ENCODE data around the gene SLC26A11. TPM values are rescaled to one million over a fixed set of nuclear protein-coding genes. Genes with fewer than 3 reads are reported as not detected.

The SLC26A11 gene
- total and polyA plus RNA-seq, 2 of the 13 experiments (the other 11 are each of a cell fraction or from before 2014, with no cell fraction given), result 8.7 to 13.2 TPM

DNA sequence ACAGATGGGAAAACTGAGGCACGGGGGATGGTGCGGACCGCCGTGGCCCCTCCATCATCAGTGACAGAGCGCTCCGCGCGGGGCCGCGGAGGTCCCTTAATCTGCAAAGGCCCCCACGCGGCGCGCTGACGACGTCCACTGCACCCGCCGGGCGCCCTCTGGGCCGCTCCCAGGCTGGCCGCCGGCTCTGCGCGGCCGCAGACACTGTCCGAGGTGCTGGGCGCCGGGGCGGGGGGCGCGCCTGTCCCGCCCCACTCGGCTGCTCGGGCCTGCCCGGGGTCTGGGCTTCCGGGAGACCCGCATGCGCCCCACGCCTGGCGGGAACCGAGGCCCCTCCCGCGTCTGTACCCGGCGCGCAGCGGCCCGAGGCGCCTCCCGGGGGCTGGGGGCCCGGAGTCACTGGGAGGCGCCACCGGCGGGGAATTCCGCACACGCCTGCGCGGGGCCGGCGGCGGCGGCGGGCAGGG is 39.9 kb downstream of the SLC26A11 start (continued):
- TF ChIP-seq LCORL (IDR thresholded peaks at IDR 0.05) (no peak), LCORL (CRISPR knock-in tag; IDR thresholded peaks at IDR 0.05) (no peak), ZBTB8A (CRISPR knock-in tag; IDR thresholded peaks at IDR 0.05; ENCODE audit: borderline replicate concordance, low read depth) (no peak), PAX8 (CRISPR knock-in tag; IDR thresholded peaks at IDR 0.05; ENCODE audit: borderline replicate concordance) (0 out of 2 replicates have a peak, but pooled peaks have one; percentile 34), ZNF562 (CRISPR knock-in tag; IDR thresholded peaks at IDR 0.05; ENCODE audit: borderline replicate concordance) (peak; percentile 53; the same call in 1 of the 2 replicates), SP5 (CRISPR knock-in tag; IDR thresholded peaks at IDR 0.05; ENCODE audit: borderline replicate concordance, low read depth) (peak; percentile 61), PHF21A (CRISPR knock-in tag; IDR thresholded peaks at IDR 0.05) (0 out of 2 replicates have a peak, but pooled peaks have one; percentile 37), ZNF629 (CRISPR knock-in tag; conservative IDR thresholded peaks at IDR 0.05) (no peak; the same call in 1 of the 2 replicates), MED1 (CRISPR knock-in tag; IDR thresholded peaks at IDR 0.05) (no peak; the same call in 1 of the 2 replicates), ZNF142 (CRISPR knock-in tag; IDR thresholded peaks at IDR 0.05) (no peak), MIER2 (CRISPR knock-in tag; IDR thresholded peaks at IDR 0.05) (peak; percentile 49; the same call in 1 of the 2 replicates), CREB1 (IDR thresholded peaks at IDR 0.05) (no peak), CREB1 (CRISPR knock-in tag; IDR thresholded peaks at IDR 0.05) (no peak), ZNF282 (IDR thresholded peaks at IDR 0.05; ENCODE audit: partially characterized antibody) (no peak), REXO4 (CRISPR knock-in tag; IDR thresholded peaks at IDR 0.05; ENCODE audit: borderline replicate concordance) (0 out of 2 replicates have a peak, but pooled peaks have one; percentile 47), ZNF329 (CRISPR knock-in tag; IDR thresholded peaks at IDR 0.05; ENCODE audit: low read depth) (peak; percentile 54; the same call in 1 of the 2 replicates), ZNF556 (CRISPR knock-in tag; IDR thresholded peaks at IDR 0.05; ENCODE audit: borderline replicate concordance) (no peak), ZNF567 (CRISPR knock-in tag; IDR thresholded peaks at IDR 0.05; ENCODE audit: borderline replicate concordance) (no peak), RFX5 (IDR thresholded peaks at IDR 0.05; ENCODE audit: low read depth, low read length) (no peak)
- TF ChIP-seq, protein P1, sequence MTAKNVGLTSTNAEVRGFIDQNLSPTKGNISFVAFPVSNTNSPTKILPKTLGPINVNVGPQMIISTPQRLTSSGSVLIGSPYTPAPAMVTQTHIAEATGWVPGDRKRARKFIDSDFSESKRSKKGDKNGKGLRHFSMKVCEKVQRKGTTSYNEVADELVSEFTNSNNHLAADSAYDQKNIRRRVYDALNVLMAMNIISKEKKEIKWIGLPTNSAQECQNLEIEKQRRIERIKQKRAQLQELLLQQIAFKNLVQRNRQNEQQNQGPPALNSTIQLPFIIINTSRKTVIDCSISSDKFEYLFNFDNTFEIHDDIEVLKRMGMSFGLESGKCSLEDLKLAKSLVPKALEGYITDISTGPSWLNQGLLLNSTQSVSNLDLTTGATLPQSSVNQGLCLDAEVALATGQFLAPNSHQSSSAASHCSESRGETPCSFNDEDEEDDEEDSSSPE (CRISPR knock-in tag; IDR thresholded peaks at IDR 0.05), result peak; percentile 84
- TF ChIP-seq, protein P2, sequence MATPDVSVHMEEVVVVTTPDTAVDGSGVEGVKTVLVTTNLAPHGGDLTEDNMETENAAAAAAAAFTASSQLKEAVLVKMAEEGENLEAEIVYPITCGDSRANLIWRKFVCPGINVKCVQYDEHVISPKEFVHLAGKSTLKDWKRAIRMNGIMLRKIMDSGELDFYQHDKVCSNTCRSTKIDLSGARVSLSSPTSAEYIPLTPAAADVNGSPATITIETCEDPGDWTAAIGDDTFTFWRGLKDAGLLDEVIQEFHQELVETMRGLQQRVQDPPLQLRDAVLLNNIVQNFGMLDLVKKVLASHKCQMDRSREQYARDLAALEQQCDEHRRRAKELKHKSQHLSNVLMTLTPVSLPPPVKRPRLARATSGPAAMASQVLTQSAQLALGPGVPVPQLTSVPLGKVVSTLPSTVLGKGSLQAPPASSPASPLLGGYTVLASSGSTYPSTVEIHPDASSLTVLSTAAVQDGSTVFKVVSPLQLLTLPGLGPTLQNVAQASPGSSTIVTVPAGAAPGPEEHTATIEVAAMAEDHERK (CRISPR knock-in tag; IDR thresholded peaks at IDR 0.05; ENCODE audit: low read depth), result no peak
- TF ChIP-seq, protein P3, sequence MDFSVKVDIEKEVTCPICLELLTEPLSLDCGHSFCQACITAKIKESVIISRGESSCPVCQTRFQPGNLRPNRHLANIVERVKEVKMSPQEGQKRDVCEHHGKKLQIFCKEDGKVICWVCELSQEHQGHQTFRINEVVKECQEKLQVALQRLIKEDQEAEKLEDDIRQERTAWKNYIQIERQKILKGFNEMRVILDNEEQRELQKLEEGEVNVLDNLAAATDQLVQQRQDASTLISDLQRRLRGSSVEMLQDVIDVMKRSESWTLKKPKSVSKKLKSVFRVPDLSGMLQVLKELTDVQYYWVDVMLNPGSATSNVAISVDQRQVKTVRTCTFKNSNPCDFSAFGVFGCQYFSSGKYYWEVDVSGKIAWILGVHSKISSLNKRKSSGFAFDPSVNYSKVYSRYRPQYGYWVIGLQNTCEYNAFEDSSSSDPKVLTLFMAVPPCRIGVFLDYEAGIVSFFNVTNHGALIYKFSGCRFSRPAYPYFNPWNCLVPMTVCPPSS (IDR thresholded peaks at IDR 0.05), result no peak

Data from HepG2 (cell line).